ENCODE data around the gene GRID1. TPM values are rescaled to one million over a fixed set of nuclear protein-coding genes. Genes with fewer than 3 reads are reported as not detected.

Gene GRID1
- total and polyA plus RNA-seq, 10 of the 15 experiments (the other 5 are each of a cell fraction or from before 2014, with no cell fraction given), result 0.04 to 0.62 (median 0.08) TPM; not detected in 5

GRCh38 chr10:86315549-86315942 is 51.0 kb downstream of the GRID1 start:
- Histone ChIP-seq H3K27ac (ENCODE audit: control insufficient read depth, insufficient read depth) (no peak overlapping the region), H4K20me1 (ENCODE audit: control insufficient read depth, insufficient read depth) (no peaks in the 10 kb centered on the region), H3K4me1 (ENCODE audit: control insufficient read depth, insufficient read depth, low read length) (no peaks in the 10 kb centered on the region), H3K36me3 (ENCODE audit: control insufficient read depth in 2 of 2, insufficient read depth in 2 of 2, low read length in 1 of 2) (no peaks in the 10 kb centered on the region), H3K9ac (ENCODE audit: control insufficient read depth, insufficient read depth, low read length) (no peak overlapping the region), H3K79me2 (ENCODE audit: control insufficient read depth, insufficient read depth, low read length) (no peaks in the 10 kb centered on the region), H3K27me3 (replicated peaks in 1 of 2; ENCODE audit: control insufficient read depth in 2 of 2, insufficient read depth in 2 of 2, low read length in 1 of 2) (no peaks in the 10 kb centered on the region; a peak in 1 of 4 replicates), H3K9me3 (replicated peaks; ENCODE audit: control insufficient read depth, insufficient read depth, low read length) (no peaks in the 10 kb centered on the region), H3K4me3 (no peak overlapping the region), H2AFZ (ENCODE audit: control insufficient read depth, low read depth, low read length) (no peak overlapping the region), H3K4me2 (ENCODE audit: control insufficient read depth, insufficient read depth) (no peak overlapping the region)
- ChIA-PET RAD21 (ENCODE audit: unreplicated experiment) (no interaction called here), SMC1A (ENCODE audit: uncharacterized antibody, unreplicated experiment) (no interaction called here), CTCF (interaction anchor here (0.6 kb wide), 1 partner anchor 217 kb away, joined by 3 read pairs; no protein-coding TSS in a partner anchor), POLR2A (no interaction called here)
- no peak for FAIRE-seq
- in situ Hi-C loops (cut with MboI), result no loop called here
- no peak for ATAC-seq
- DNase-seq (ENCODE audit: low read depth, low spot score), result no peak
- BruUV-seq (replicated peaks), result no TSS peak
- intact Hi-C loops (cut with micrococcal nuclease; ENCODE audit: unreplicated experiment), result no loop called here
- TF ChIP-seq NFXL1 (IDR thresholded peaks at IDR 0.05; ENCODE audit: borderline replicate concordance) (no peak), GABPA (IDR thresholded peaks at IDR 0.05; ENCODE audit: low read depth) (no peak), POLR2AphosphoS2 (IDR thresholded peaks at IDR 0.05; ENCODE audit: low read depth, low read length) (no peak), IRF5 (IDR thresholded peaks at IDR 0.05; ENCODE audit: borderline replicate concordance) (no peak), ZNF207 (IDR thresholded peaks at IDR 0.05; ENCODE audit: borderline replicate concordance) (no peak), HDGF (IDR thresholded peaks at IDR 0.05) (no peak), ZBTB40 (IDR thresholded peaks at IDR 0.05; ENCODE audit: borderline replicate concordance) (no peak), EZH2 (IDR thresholded peaks at IDR 0.05; ENCODE audit: borderline replicate concordance, control insufficient read depth, low read depth, low read length) (no peak), ZNF24 (IDR thresholded peaks at IDR 0.05) (no peak), RELB (IDR thresholded peaks at IDR 0.05; ENCODE audit: low read depth) (no peak), STAT3 (IDR thresholded peaks at IDR 0.05; ENCODE audit: low read depth, low read length) (no peak), CBFB (IDR thresholded peaks at IDR 0.05; ENCODE audit: low read depth) (no peak), HDAC2 (IDR thresholded peaks at IDR 0.05) (no peak), ZNF217 (IDR thresholded peaks at IDR 0.05) (no peak), ATF3 (IDR thresholded peaks at IDR 0.05; ENCODE audit: borderline replicate concordance, extremely low read depth, low read depth, low read length) (no peak), ZBTB33 (IDR thresholded peaks at IDR 0.05) (no peak), BACH1 (IDR thresholded peaks at IDR 0.05; ENCODE audit: borderline replicate concordance) (no peak)
